HepG2 (cell line): Measurements from ENCODE around the gene HSP90AB1. TPM values are rescaled to one million over a fixed set of nuclear protein-coding genes. Genes with fewer than 3 reads are reported as not detected.

ENCODE experiments used
- ATAC-seq: fragments of 200-7000 bp; cut with Tn5 transposase; 3 replicates; pipeline ENCODE4 v1.9.1; 2020; ENCODE audit warnings: mild to moderate bottlenecking, moderate library complexity
- BruUV-seq: library from RNA; stranded (reverse); fragments of 400-500 nt; replicated peaks from 2 replicates; lab custom pipeline; 2021; lab: Mats Ljungman, UMichigan
- CTCF ChIA-PET: fragments of 300-600 bp; formaldehyde crosslinking; extraction: SDS; loops from one replicate; lab custom pipeline; 2021; ENCODE audit warnings: low total read pairs, inconsistent platforms, low intra/inter-chr PET ratio; lab: Yijun Ruan, JAX
- POLR2A ChIA-PET: fragments of 350-600 bp; sonication (Branson Sonifier 250); formaldehyde crosslinking; loops from one replicate; lab custom pipeline; 2020; ENCODE audit warnings: antibody characterized with exemption, inconsistent platforms; lab: Yijun Ruan, JAX
- DNase-seq: peaks from one replicate; pipeline ENCODE4 v3.0.0-alpha.2; 2015; ENCODE audit warnings: low spot score
- FAIRE-seq: peaks from 3 replicates; lab custom pipeline; 2011; peaks lifted over from hg19 to GRCh38; lab: Jason Lieb, UNC
- H2AFZ ChIP-seq: one replicate; pipeline ENCODE4 v1.6.1; 2011; ENCODE audit warnings: low read length, inconsistent platforms
- H3K27ac ChIP-seq: fragments of 300-600 bp; 3 replicates; pipeline ENCODE4 v1.8.0; 2011; ENCODE audit warnings: mixed run types, mild to moderate bottlenecking, mixed read lengths, low read length, inconsistent platforms; ENCODE audit not compliant: insufficient read depth; ENCODE audit errors: extremely low read length
- H3K27me3 ChIP-seq, 2 experiments: fragments of 200-600 bp in 1 of 2; 2 replicates in 1 of 2; 3 replicates in 1 of 2; pipeline versions ENCODE4 v1.6.0 to v1.8.0; 2011; ENCODE audit warnings: low read length in 2 of 2, mild to moderate bottlenecking in 2 of 2, moderate library complexity in 2 of 2, inconsistent platforms in 1 of 2; ENCODE audit not compliant: insufficient read depth in 2 of 2, control insufficient read depth in 1 of 2
- H3K36me3 ChIP-seq, 2 experiments: fragments of 200-600 bp in 1 of 2; replicated peaks in 1 of 2; 2 replicates in 1 of 2; 3 replicates in 1 of 2; pipeline versions ENCODE4 v1.5.1 to v1.8.0; 2011; ENCODE audit warnings: low read length in 2 of 2, inconsistent platforms in 1 of 2; ENCODE audit not compliant: insufficient read depth in 2 of 2, control insufficient read depth in 1 of 2
- H3K4me1 ChIP-seq: 2 replicates; pipeline ENCODE4 v1.5.1; 2012; ENCODE audit warnings: low read length, inconsistent platforms; ENCODE audit not compliant: insufficient read depth
- H3K4me2 ChIP-seq: 2 replicates; pipeline ENCODE4 v1.6.0; 2011; ENCODE audit warnings: low read depth, low read length, inconsistent platforms
- H3K4me3 ChIP-seq, 3 experiments: fragments of 200-600 bp in 1 of 3; sonication (generic), shearing (Covaris generic) in 1 of 3; replicated peaks in 1 of 3; 2 replicates each; pipeline ENCODE4 v1.5.1; 2011 to 2016; ENCODE audit warnings: low read length in 3 of 3, inconsistent platforms in 2 of 3, low read depth in 2 of 3, mild to moderate bottlenecking in 2 of 3, control low read depth in 1 of 3, mixed read lengths in 1 of 3; ENCODE audit not compliant: insufficient read depth in 1 of 3
- H3K79me2 ChIP-seq: one replicate; pipeline ENCODE4 v1.6.1; 2011; ENCODE audit warnings: low read length, inconsistent platforms; ENCODE audit not compliant: insufficient read depth
- H3K9ac ChIP-seq: 2 replicates; pipeline ENCODE4 v1.6.0; 2011; ENCODE audit warnings: mild to moderate bottlenecking, low read depth, low read length, inconsistent platforms; ENCODE audit not compliant: insufficient read depth
- H3K9me3 ChIP-seq: 2 replicates; pipeline ENCODE4 v1.5.1; 2012; ENCODE audit warnings: mild to moderate bottlenecking, low read length
- H4K20me1 ChIP-seq: 2 replicates; pipeline ENCODE4 v1.6.0; 2011; ENCODE audit warnings: inconsistent platforms, mild to moderate bottlenecking, low read length, moderate library complexity; ENCODE audit not compliant: insufficient read depth
- HNRNPLL ChIP-seq: fragments of 200-400 bp; formaldehyde crosslinking; IDR thresholded peaks from 2 replicates; pipeline ENCODE4 v1.6.1; 2017; ENCODE audit warnings: mild to moderate bottlenecking, low read depth, low read length; ENCODE audit not compliant: poor library complexity, severe bottlenecking
- KLF16 ChIP-seq, 2 experiments: sonication (generic) in 1 of 2; formaldehyde crosslinking in 1 of 2; IDR thresholded peaks; 2 replicates each; pipeline versions ENCODE4 v1.6.1 to v1.8.0; 2016 to 2023; ENCODE audit warnings: missing genetic modification reagents in 2 of 2, missing compliant biosample characterization in 1 of 2
- NCOA5 ChIP-seq: sonication (generic); formaldehyde crosslinking; IDR thresholded peaks from 2 replicates; pipeline ENCODE4 v1.4.0; 2020; ENCODE audit warnings: missing genetic modification reagents
- RFX3 ChIP-seq: IDR thresholded peaks from 2 replicates; pipeline ENCODE4 v1.6.1; 2016; ENCODE audit warnings: missing biosample characterization, missing genetic modification reagents
- SIN3B ChIP-seq: fragments of 150-350 bp; IDR thresholded peaks from 2 replicates; pipeline ENCODE4 v1.6.1; 2014; ENCODE audit warnings: low read length
- SP140L ChIP-seq: sonication (generic); formaldehyde crosslinking; IDR thresholded peaks from 2 replicates; pipeline ENCODE4 v1.4.0; 2020; ENCODE audit warnings: missing genetic modification reagents, borderline replicate concordance
- TBP ChIP-seq: sonication (generic); formaldehyde crosslinking; IDR thresholded peaks from 2 replicates; pipeline ENCODE4 v1.5.0; 2020; ENCODE audit warnings: missing genetic modification reagents
- ZBTB3 ChIP-seq: sonication (generic); formaldehyde crosslinking; IDR thresholded peaks from 2 replicates; pipeline ENCODE4 v1.4.0; 2020; ENCODE audit warnings: low read depth, mild to moderate bottlenecking, moderate library complexity, missing genetic modification reagents, borderline replicate concordance
- ZNF468 ChIP-seq: sonication (generic); formaldehyde crosslinking; IDR thresholded peaks from 2 replicates; pipeline ENCODE4 v1.8.0; 2022; ENCODE audit warnings: mild to moderate bottlenecking, moderate library complexity, missing genetic modification reagents
- WGBS: methylation state at CpG from one replicate; pipeline ENCODE4 v1.1.6; 2017; ENCODE audit warnings: low lambda C conversion rate; 5-methylcytosine and 5-hydroxymethylcytosine counted together
- in situ Hi-C: cut with HindIII; loops from 2 replicates; pipeline ENCODE4 v1.10.0; 2017; ENCODE audit warnings: low pct_unique_long_range_greater_than_20kb; ENCODE audit not compliant: extremely low pct_ligation_motif_present
- intact Hi-C: fragments of 100-400 bp; cut with micrococcal nuclease; formaldehyde crosslinking; loops from one replicate; pipeline ENCODE4 v1.10.0; 2022; ENCODE audit not compliant: unreplicated experiment
- polyA plus RNA-seq, 8 experiments: library from polyadenylated mRNA; depleted of rRNA in 3 of 8; stranded (reverse) in 7 of 8; unstranded in 1 of 8; fragments of >200 nt; fragmentation: Illumina TruSeq in 4 of 8; extraction: Trizol in 4 of 8; gene quantifications; 2 replicates each; pipeline versions ENCODE4 v1.2.1 to v1.2.3, GENCODE V29; 2011 to 2016; ENCODE audit warnings: low read depth in 4 of 8, missing spikeins in 1 of 8, mixed read lengths in 1 of 8; ENCODE audit not compliant: insufficient read depth in 1 of 8
- total RNA-seq, 5 experiments: library from RNA; depleted of rRNA; stranded (reverse); fragments of >200 nt; fragmentation: Illumina TruSeq; extraction: Trizol; gene quantifications; 2 replicates each; pipeline ENCODE4 v1.2.3, GENCODE V29; 2016; ENCODE audit warnings: low read depth in 1 of 5
- TF ChIP-seq, protein P1 (sequence below): sonication (generic); formaldehyde crosslinking; IDR thresholded peaks from 2 replicates; pipeline ENCODE4 v1.8.0; 2022; ENCODE audit warnings: missing genetic modification reagents, mild to moderate bottlenecking, moderate library complexity, borderline replicate concordance
- TF ChIP-seq, protein P2 (sequence below): sonication (generic); formaldehyde crosslinking; IDR thresholded peaks from 2 replicates; pipeline ENCODE4 v1.5.1; 2020; ENCODE audit warnings: missing genetic modification reagents, mild to moderate bottlenecking, borderline replicate concordance

The HSP90AB1 gene
- total and polyA plus RNA-seq, 2 of the 13 experiments (the other 11 are each of a cell fraction or from before 2014, with no cell fraction given) = 1,325 to 1,472 TPM

DNA sequence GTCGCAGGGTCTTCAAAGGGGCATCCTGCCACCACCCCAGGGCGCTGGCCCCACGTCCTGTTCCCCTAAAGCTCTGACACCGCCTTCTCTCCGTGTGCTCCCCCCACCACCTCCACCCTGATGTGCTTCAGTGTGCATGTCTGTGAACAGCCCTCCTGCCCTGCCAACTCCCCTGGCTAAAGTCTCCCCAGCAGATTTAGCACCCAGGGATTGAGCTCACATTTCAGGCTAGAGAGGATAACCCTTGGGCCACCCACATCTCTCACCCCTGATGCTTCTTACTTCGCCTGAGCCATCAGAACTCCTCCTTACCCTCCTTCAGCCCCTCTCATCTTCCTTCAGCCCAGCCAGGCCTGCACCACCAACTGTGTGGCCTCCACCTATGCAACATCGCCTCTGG, 30.9 kb downstream of the HSP90AB1 start:
- no peaks in the 10 kb centered on the region for H3K36me3 ChIP-seq
- DNase-seq (no peak), FAIRE-seq (no peak), ATAC-seq (no peak)
- no peak overlapping the region for H2AFZ ChIP-seq
- H3K27me3 ChIP-seq = peaks cover 36 to 84% of the 10 kb centered on the region in 2 experiments
- WGBS = 13% methylated on average over 7 of the region's 7 CpGs
- ChIA-PET POLR2A (no interaction called here), CTCF (no interaction called here)
- H3K4me3 ChIP-seq = no peak overlapping the region
- no TSS peak for BruUV-seq
- H3K27ac ChIP-seq = no peak overlapping the region
- intact Hi-C loops (no loop called here), in situ Hi-C loops (no loop called here)
- TF ChIP-seq NCOA5 (no peak), SIN3B (no peak), TBP (CRISPR knock-in tag) (no peak), ZNF468 (CRISPR knock-in tag) (no peak), SP140L (CRISPR knock-in tag) (no peak), ZBTB3 (no peak), RFX3 (no peak), KLF16 (CRISPR knock-in tag; IDR thresholded peaks at IDR 0.05) (no peak), HNRNPLL (no peak)
- TF ChIP-seq, protein P1, sequence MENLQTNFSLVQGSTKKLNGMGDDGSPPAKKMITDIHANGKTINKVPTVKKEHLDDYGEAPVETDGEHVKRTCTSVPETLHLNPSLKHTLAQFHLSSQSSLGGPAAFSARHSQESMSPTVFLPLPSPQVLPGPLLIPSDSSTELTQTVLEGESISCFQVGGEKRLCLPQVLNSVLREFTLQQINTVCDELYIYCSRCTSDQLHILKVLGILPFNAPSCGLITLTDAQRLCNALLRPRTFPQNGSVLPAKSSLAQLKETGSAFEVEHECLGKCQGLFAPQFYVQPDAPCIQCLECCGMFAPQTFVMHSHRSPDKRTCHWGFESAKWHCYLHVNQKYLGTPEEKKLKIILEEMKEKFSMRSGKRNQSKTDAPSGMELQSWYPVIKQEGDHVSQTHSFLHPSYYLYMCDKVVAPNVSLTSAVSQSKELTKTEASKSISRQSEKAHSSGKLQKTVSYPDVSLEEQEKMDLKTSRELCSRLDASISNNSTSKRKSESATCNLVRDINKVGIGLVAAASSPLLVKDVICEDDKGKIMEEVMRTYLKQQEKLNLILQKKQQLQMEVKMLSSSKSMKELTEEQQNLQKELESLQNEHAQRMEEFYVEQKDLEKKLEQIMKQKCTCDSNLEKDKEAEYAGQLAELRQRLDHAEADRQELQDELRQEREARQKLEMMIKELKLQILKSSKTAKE (CRISPR knock-in tag) = no peak
- TF ChIP-seq, protein P2, sequence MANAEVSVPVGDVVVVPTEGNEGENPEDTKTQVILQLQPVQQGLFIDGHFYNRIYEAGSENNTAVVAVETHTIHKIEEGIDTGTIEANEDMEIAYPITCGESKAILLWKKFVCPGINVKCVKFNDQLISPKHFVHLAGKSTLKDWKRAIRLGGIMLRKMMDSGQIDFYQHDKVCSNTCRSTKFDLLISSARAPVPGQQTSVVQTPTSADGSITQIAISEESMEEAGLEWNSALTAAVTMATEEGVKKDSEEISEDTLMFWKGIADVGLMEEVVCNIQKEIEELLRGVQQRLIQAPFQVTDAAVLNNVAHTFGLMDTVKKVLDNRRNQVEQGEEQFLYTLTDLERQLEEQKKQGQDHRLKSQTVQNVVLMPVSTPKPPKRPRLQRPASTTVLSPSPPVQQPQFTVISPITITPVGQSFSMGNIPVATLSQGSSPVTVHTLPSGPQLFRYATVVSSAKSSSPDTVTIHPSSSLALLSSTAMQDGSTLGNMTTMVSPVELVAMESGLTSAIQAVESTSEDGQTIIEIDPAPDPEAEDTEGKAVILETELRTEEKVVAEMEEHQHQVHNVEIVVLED (CRISPR knock-in tag) = no peak
- H4K20me1 ChIP-seq = peaks cover 3% of the 10 kb centered on the region; the same call in 1 of the 2 replicates
- H3K9me3 ChIP-seq = no peaks in the 10 kb centered on the region
- H3K4me1 ChIP-seq = peaks cover 28% of the 10 kb centered on the region
- H3K4me2 ChIP-seq = no peak overlapping the region
- no peaks in the 10 kb centered on the region for H3K79me2 ChIP-seq
- no peak overlapping the region for H3K9ac ChIP-seq
